Measurements from ENCODE around the gene LDB2.

GRCh38 chr4:16585053-16585452 lies 313.4 kb downstream of the LDB2 start:
- TF ChIP-seq ZNF384 (IDR thresholded peaks at IDR 0.05) = no peak
- no peak for TF ChIP-seq SUZ12 (IDR thresholded peaks at IDR 0.05)
- TF ChIP-seq L3MBTL2 (conservative IDR thresholded peaks at IDR 0.05) = no peak
